Measurements from ENCODE around the gene SMIM21.

Gene SMIM21

GRCh38 chr18:75454022-75454795, 26.7 kb upstream of the SMIM21 start:
- no peak for DNase-seq (ENCODE audit: extremely low spot score)
- ChIA-PET POLR2A (no interaction called here), CTCF (interaction anchor here (1.4 kb wide), 1 partner anchor 12 kb away, joined by 6 read pairs; no protein-coding TSS in a partner anchor)
- TF ChIP-seq, protein P1, sequence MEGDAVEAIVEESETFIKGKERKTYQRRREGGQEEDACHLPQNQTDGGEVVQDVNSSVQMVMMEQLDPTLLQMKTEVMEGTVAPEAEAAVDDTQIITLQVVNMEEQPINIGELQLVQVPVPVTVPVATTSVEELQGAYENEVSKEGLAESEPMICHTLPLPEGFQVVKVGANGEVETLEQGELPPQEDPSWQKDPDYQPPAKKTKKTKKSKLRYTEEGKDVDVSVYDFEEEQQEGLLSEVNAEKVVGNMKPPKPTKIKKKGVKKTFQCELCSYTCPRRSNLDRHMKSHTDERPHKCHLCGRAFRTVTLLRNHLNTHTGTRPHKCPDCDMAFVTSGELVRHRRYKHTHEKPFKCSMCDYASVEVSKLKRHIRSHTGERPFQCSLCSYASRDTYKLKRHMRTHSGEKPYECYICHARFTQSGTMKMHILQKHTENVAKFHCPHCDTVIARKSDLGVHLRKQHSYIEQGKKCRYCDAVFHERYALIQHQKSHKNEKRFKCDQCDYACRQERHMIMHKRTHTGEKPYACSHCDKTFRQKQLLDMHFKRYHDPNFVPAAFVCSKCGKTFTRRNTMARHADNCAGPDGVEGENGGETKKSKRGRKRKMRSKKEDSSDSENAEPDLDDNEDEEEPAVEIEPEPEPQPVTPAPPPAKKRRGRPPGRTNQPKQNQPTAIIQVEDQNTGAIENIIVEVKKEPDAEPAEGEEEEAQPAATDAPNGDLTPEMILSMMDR (IDR thresholded peaks at IDR 0.05; ENCODE audit: control extremely low read depth, extremely low read depth, low read depth, missing control alignments), result no peak

DNA sequence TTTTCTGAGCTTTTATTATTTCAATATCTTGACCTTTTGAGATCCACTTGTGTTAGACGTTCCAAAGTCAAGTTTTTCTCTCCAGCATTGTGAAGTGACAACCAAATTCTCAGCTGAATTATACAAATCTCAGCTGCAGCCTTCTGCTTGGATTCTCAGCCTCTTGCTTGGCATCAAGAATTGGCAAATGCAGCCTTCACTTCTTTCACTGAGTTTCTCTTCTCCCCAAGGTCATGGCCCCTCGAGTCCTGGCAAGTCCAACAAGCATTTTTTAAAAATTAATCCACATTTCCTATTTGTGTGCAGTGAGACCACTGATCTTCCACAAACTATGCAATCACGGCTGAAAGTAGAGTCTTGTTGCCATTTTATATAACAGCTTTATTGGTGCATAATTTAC, 23.4 kb upstream of the SMIM21 start:
- TF ChIP-seq, protein P1 (IDR thresholded peaks at IDR 0.05; ENCODE audit: control extremely low read depth, extremely low read depth, low read depth, missing control alignments), result no peak
- ChIA-PET POLR2A (no interaction called here), CTCF (no interaction called here)
- no peak for DNase-seq (ENCODE audit: extremely low spot score)

DNA sequence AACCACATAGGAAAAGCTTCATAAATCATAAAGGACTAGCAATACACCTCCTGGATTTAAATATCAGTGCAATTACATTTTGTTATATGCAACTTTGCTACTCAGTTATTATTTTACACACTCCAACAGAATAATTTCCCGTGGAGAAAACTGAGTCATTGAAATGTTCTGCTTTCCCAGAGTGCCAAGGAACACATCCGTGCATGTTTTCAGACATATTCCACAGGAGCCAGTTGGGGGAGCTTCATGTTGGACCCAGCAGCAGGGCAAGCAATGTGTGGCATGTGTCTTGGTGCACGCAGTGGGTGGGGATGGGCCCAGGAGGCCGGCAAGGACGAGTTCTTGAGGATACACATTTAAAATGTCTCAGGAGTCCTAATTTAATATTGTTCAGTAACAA, 14.4 kb upstream of the SMIM21 start:
- POLR2A ChIA-PET, result no interaction called here

GRCh38 chr18:75439348-75439747, 11.8 kb upstream of the SMIM21 start:
- CTCF ChIA-PET, result no interaction called here

More for the DNA sequence above, 14.4 kb upstream of the SMIM21 start:
- CTCF ChIA-PET, result interaction anchor here (1.3 to 2.2 kb wide), 2 partner anchors 13 to 17 kb away, joined by 3 to 6 read pairs; no protein-coding TSS in a partner anchor
- DNase-seq (ENCODE audit: extremely low spot score), result no peak
- TF ChIP-seq, protein P1 (IDR thresholded peaks at IDR 0.05; ENCODE audit: control extremely low read depth, extremely low read depth, low read depth, missing control alignments), result no peak

DNA sequence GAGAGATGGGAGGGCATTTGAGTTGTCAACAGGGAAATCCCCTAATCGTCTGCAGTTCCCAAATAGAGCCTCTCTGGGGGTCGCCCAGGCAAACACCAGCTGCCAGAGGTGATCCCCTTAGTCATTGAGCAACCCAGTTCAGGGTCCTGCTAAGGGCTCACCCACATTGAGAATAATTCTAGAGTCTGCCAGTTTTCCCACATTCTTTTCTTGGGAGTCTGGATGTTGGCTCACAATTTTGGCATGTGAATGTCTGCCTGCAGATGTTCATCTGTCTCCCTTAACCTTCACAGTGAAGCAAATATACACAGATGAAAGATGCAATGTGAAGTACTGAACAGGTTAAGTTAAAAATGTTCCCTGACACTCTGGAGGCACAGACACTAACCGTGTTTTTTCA, 11.4 kb upstream of the SMIM21 start:
- POLR2A ChIA-PET, result no interaction called here
- no peak for DNase-seq (ENCODE audit: extremely low spot score)
- CTCF ChIA-PET, result no interaction called here
- TF ChIP-seq, protein P1 (IDR thresholded peaks at IDR 0.05; ENCODE audit: control extremely low read depth, extremely low read depth, low read depth, missing control alignments), result no peak

More at GRCh38 chr18:75439348-75439747, 11.8 kb upstream of the SMIM21 start:
- no peak for DNase-seq (ENCODE audit: extremely low spot score)
- TF ChIP-seq, protein P1 (IDR thresholded peaks at IDR 0.05; ENCODE audit: control extremely low read depth, extremely low read depth, low read depth, missing control alignments), result no peak
- POLR2A ChIA-PET, result no interaction called here

DNA sequence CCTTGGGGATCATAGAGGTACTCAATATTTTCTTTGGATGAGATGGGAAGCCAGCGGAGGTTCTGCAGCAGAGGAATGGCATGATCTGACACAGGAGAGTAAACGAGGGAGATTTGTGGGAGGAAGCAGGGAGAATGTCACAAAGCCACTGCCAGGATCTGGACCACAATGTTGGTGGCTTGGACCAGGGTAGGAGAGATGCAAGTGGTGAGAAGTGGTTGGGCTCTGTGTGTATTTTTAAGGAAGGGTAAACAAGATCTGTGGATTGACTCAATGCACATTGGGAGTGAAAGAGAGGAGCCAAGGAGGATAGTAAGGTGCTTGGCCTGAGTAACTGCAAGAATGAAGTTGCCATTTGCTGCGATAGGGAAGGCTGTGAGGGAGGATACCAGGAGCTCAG, 10.5 kb upstream of the SMIM21 start:
- DNase-seq (ENCODE audit: extremely low spot score), result no peak
- POLR2A ChIA-PET, result no interaction called here

More for the DNA sequence above, 10.5 kb upstream of the SMIM21 start:
- TF ChIP-seq, protein P1 (IDR thresholded peaks at IDR 0.05; ENCODE audit: control extremely low read depth, extremely low read depth, low read depth, missing control alignments), result no peak
- CTCF ChIA-PET, result no interaction called here

Data from GM10248 (cell line).